H9 (cell line): ENCODE measurements around the gene KIF26B. TPM values are rescaled to one million over a fixed set of nuclear protein-coding genes. Genes with fewer than 3 reads are reported as not detected.

Experiments used
- DNase-seq: peaks from one replicate; pipeline ENCODE4 v3.0.0-alpha.2; 2017
- H2AFZ ChIP-seq: one replicate; pipeline ENCODE4 v1.6.1; 2013; ENCODE audit warnings: mild to moderate bottlenecking, low read length, control low read depth, moderate library complexity
- H2AK5ac ChIP-seq: 2 replicates; pipeline ENCODE4 v1.6.1; 2013; ENCODE audit warnings: low read length, control low read depth, mixed read lengths; ENCODE audit not compliant: insufficient read length
- H2BK120ac ChIP-seq: one replicate; pipeline ENCODE4 v1.6.1; 2013; ENCODE audit warnings: low read depth, mild to moderate bottlenecking, low read length, control low read depth, inconsistent platforms; ENCODE audit not compliant: poor library complexity, severe bottlenecking
- H2BK12ac ChIP-seq: 2 replicates; pipeline ENCODE4 v1.6.1; 2013; ENCODE audit warnings: low read length, control low read depth, mixed read lengths, low read depth; ENCODE audit not compliant: insufficient read length
- H2BK15ac ChIP-seq: 2 replicates; pipeline ENCODE4 v1.6.1; 2013; ENCODE audit warnings: low read depth, low read length, control low read depth
- H2BK20ac ChIP-seq: one replicate; pipeline ENCODE4 v1.6.1; 2013; ENCODE audit warnings: low read depth, mild to moderate bottlenecking, low read length, control low read depth, inconsistent platforms; ENCODE audit not compliant: poor library complexity, severe bottlenecking
- H2BK5ac ChIP-seq: 2 replicates; pipeline ENCODE4 v1.6.1; 2013; ENCODE audit warnings: low read length, control low read depth, mixed read lengths; ENCODE audit not compliant: insufficient read length
- H3K14ac ChIP-seq: 2 replicates; pipeline ENCODE4 v1.6.1; 2013; ENCODE audit warnings: low read length, control low read depth; ENCODE audit not compliant: insufficient read depth
- H3K18ac ChIP-seq: 2 replicates; pipeline ENCODE4 v1.6.1; 2013; ENCODE audit warnings: low read depth, mild to moderate bottlenecking, mixed read lengths, low read length, control low read depth; ENCODE audit not compliant: insufficient read length
- H3K23ac ChIP-seq: 2 replicates; pipeline ENCODE4 v1.6.1; 2013; ENCODE audit warnings: low read length, control low read depth, mixed read lengths, low read depth; ENCODE audit not compliant: insufficient read length
- H3K23me2 ChIP-seq: 2 replicates; pipeline ENCODE4 v1.6.1; 2013; ENCODE audit warnings: low read depth, mild to moderate bottlenecking, mixed read lengths, low read length, control low read depth; ENCODE audit not compliant: insufficient read length, poor library complexity, severe bottlenecking
- H3K27ac ChIP-seq: 2 replicates; pipeline ENCODE4 v1.5.1; 2013; ENCODE audit warnings: low read length, control low read depth, mixed read lengths, low read depth; ENCODE audit not compliant: insufficient read length
- H3K27me3 ChIP-seq: 2 replicates; pipeline ENCODE4 v1.6.1; 2013; ENCODE audit warnings: low read length, control low read depth, inconsistent platforms; ENCODE audit not compliant: insufficient read depth
- H3K4ac ChIP-seq: 2 replicates; pipeline ENCODE4 v1.6.1; 2013; ENCODE audit warnings: low read depth, mild to moderate bottlenecking, control low read depth, inconsistent platforms, low read length, moderate library complexity
- H3K4me1 ChIP-seq: 2 replicates; pipeline ENCODE4 v1.6.1; 2013; ENCODE audit warnings: low read length, control low read depth, inconsistent platforms; ENCODE audit not compliant: insufficient read depth
- H3K4me2 ChIP-seq: 2 replicates; pipeline ENCODE4 v1.6.1; 2013; ENCODE audit warnings: low read length, control low read depth, mixed read lengths; ENCODE audit not compliant: insufficient read length, insufficient read depth
- H3K56ac ChIP-seq: 2 replicates; pipeline ENCODE4 v1.6.1; 2013; ENCODE audit warnings: low read depth, mild to moderate bottlenecking, mixed read lengths, low read length, control low read depth; ENCODE audit not compliant: insufficient read length
- H3K79me1 ChIP-seq: 2 replicates; pipeline ENCODE4 v1.6.1; 2013; ENCODE audit warnings: low read depth, mild to moderate bottlenecking, moderate library complexity, low read length, control low read depth, inconsistent platforms; ENCODE audit not compliant: insufficient read depth, poor library complexity, severe bottlenecking
- H3K79me2 ChIP-seq: 2 replicates; pipeline ENCODE4 v1.6.1; 2013; ENCODE audit warnings: low read length, control low read depth, inconsistent platforms; ENCODE audit not compliant: insufficient read depth
- H3K9ac ChIP-seq: 2 replicates; pipeline ENCODE4 v1.6.1; 2013; ENCODE audit warnings: low read length, control low read depth, mixed read lengths; ENCODE audit not compliant: insufficient read length; ENCODE audit errors: extremely low read depth
- H3K9me3 ChIP-seq: one replicate; pipeline ENCODE4 v1.6.1; 2013; ENCODE audit warnings: low read depth, low read length, inconsistent platforms; ENCODE audit not compliant: control insufficient read depth
- H3T11ph ChIP-seq: one replicate; pipeline ENCODE4 v1.6.1; 2013; ENCODE audit warnings: mild to moderate bottlenecking, low read length, control low read depth, inconsistent platforms
- H4K20me1 ChIP-seq: one replicate; pipeline ENCODE4 v1.6.1; 2013; ENCODE audit not compliant: control insufficient read depth, insufficient read length, insufficient read depth
- H4K5ac ChIP-seq: 2 replicates; pipeline ENCODE4 v1.6.1; 2013; ENCODE audit warnings: low read depth, mild to moderate bottlenecking, mixed read lengths, low read length, control low read depth; ENCODE audit not compliant: insufficient read length
- H4K8ac ChIP-seq: replicated peaks from 2 replicates; pipeline ENCODE4 v1.6.1; 2013; ENCODE audit warnings: low read length, control low read depth, mixed read lengths, low read depth; ENCODE audit not compliant: insufficient read length
- H4K91ac ChIP-seq: 2 replicates; pipeline ENCODE4 v1.6.1; 2013; ENCODE audit warnings: low read depth, mild to moderate bottlenecking, moderate library complexity, mixed read lengths, low read length, control low read depth; ENCODE audit not compliant: insufficient read length
- H3K27ac Mint-ChIP-seq, 3 experiments: 2 replicates in 2 of 3; 3 replicates in 1 of 3; pipeline ENCODE4 v1.8.0; 2020 to 2021; ENCODE audit warnings: mixed read lengths in 3 of 3, mild to moderate bottlenecking in 1 of 3, moderate library complexity in 1 of 3
- H3K27me3 Mint-ChIP-seq: 2 replicates; pipeline ENCODE4 v1.8.0; 2021; ENCODE audit warnings: low read depth, mild to moderate bottlenecking, moderate library complexity, mixed read lengths
- H3K36me3 Mint-ChIP-seq, 3 experiments: 2 replicates in 2 of 3; 3 replicates in 1 of 3; pipeline ENCODE4 v1.8.0; 2020 to 2021; ENCODE audit warnings: low read depth in 3 of 3, mixed read lengths in 3 of 3; ENCODE audit not compliant: insufficient read depth in 1 of 3
- H3K4me1 Mint-ChIP-seq, 2 experiments: 2 replicates each; pipeline ENCODE4 v1.8.0; 2020; ENCODE audit warnings: mixed read lengths in 2 of 2
- H3K4me3 Mint-ChIP-seq, 2 experiments: 2 replicates in 1 of 2; 3 replicates in 1 of 2; pipeline ENCODE4 v1.8.0; 2020 to 2021; ENCODE audit warnings: mild to moderate bottlenecking in 2 of 2, mixed read lengths in 2 of 2, moderate library complexity in 1 of 2
- H3K9me3 Mint-ChIP-seq, 2 experiments: 2 replicates in 1 of 2; 3 replicates in 1 of 2; pipeline ENCODE4 v1.8.0; 2020; ENCODE audit warnings: mild to moderate bottlenecking in 2 of 2, mixed read lengths in 2 of 2, moderate library complexity in 1 of 2
- CTCF ChIP-seq: fragments of 200-600 bp; sonication (generic); conservative IDR thresholded peaks from 3 replicates; pipeline ENCODE4 v1.8.0; 2021; ENCODE audit warnings: antibody characterized with exemption, mild to moderate bottlenecking
- WGBS: extraction: QIAGEN DNeasy Blood & Tissue Kit; methylation state at CpG from one replicate; pipeline ENCODE4 v1.1.7; 2013; ENCODE audit warnings: missing lambda C conversion rate, low lambda C conversion rate, mixed read lengths; ENCODE audit not compliant: insufficient read length; ENCODE audit errors: extremely low coverage; 5-methylcytosine and 5-hydroxymethylcytosine counted together
- total RNA-seq: library from RNA; stranded (reverse); gene quantifications from 2 replicates; pipeline ENCODE4 v1.2.1, GENCODE V29; 2021

Gene KIF26B
- total RNA-seq, 1 experiment from 2014 or later: 0.13 TPM

DNA sequence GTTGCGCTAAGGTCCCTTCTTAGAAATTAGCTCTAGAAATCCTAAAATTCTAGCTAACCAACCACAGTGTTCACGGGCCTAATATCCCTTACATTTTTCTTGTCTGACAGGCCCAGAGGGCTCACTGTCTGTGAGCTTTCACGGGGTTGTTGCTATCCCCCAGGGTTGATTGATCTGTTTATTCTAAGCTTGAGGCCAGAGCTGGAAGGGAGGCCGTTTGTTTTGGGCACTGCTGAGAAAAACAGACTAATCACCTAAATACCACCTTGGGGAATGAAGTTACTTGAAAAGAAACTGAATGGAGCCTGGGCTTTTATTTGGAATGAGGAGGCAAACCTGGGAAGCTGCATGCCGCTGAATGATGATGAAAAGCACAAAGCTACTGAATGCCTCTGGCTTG, 162.4 kb downstream of the KIF26B start:
- no peaks in the 10 kb centered on the region for H3K9me3 Mint-ChIP-seq
- H3K36me3 Mint-ChIP-seq: no peaks in the 10 kb centered on the region
- DNase-seq: no peak
- H4K8ac ChIP-seq: no peak overlapping the region
- H2BK5ac ChIP-seq: no peak overlapping the region
- H3K56ac ChIP-seq: no peak overlapping the region
- H3K23me2 ChIP-seq: no peaks in the 10 kb centered on the region
- H3K4me2 ChIP-seq: no peak overlapping the region
- peaks cover 8% of the 10 kb centered on the region for H3K27me3 Mint-ChIP-seq
- no peak overlapping the region for H3K27ac ChIP-seq
- H3K9me3 ChIP-seq: no peaks in the 10 kb centered on the region
- no peak overlapping the region for H2AK5ac ChIP-seq
- no peak overlapping the region for H3T11ph ChIP-seq
- no peak for TF ChIP-seq CTCF
- no peak overlapping the region for H2BK12ac ChIP-seq
- H3K9ac ChIP-seq: no peak overlapping the region
- H2BK15ac ChIP-seq: no peak overlapping the region
- no peak overlapping the region for H3K4me3 Mint-ChIP-seq
- WGBS: no CpG with 5 or more reads among the region's 5 CpGs
- no peak overlapping the region for H2AFZ ChIP-seq
- H3K27me3 ChIP-seq: no peaks in the 10 kb centered on the region
- H3K18ac ChIP-seq: no peak overlapping the region
- H3K79me2 ChIP-seq: no peaks in the 10 kb centered on the region
- H3K79me1 ChIP-seq: no peaks in the 10 kb centered on the region
- H3K14ac ChIP-seq: no peak overlapping the region
- no peak overlapping the region for H4K91ac ChIP-seq
- H4K20me1 ChIP-seq: no peaks in the 10 kb centered on the region
- no peak overlapping the region for H3K27ac Mint-ChIP-seq
- peaks cover 26 to 30% of the 10 kb centered on the region in 2 experiments for H3K4me1 Mint-ChIP-seq
- H2BK120ac ChIP-seq: no peak overlapping the region
- H3K4ac ChIP-seq: no peak overlapping the region
- no peak overlapping the region for H4K5ac ChIP-seq
- no peaks in the 10 kb centered on the region for H3K4me1 ChIP-seq
- no peak overlapping the region for H3K23ac ChIP-seq
- H2BK20ac ChIP-seq: no peak overlapping the region
